Measurements from ENCODE around the gene SHB. TPM values are rescaled to one million over a fixed set of nuclear protein-coding genes. Genes with fewer than 3 reads are reported as not detected.

SHB gene
- total RNA-seq, 1 donor from 2014 or later: 12.2 TPM

DNA sequence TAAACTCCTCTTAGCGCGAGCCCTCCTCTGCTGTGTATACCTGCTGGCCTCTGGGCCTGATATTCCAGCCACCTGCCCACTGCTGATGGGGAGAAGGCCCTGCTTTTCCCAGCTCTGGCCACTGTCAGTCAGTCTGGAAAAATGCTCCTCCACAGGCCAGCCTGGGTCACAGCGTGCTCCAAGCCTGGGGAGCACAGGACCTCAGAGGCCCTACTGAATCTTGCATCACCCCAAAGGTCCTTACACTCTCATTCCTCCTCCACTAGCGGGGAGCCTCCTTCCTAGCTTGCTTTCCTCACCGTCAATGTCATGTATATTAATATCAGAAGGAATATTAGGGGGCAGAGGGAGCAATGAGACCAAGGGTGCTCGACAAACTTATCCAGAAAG lies 73.7 kb downstream of the SHB start:
- no peak for DNase-seq (ENCODE audit: low spot score in 2 of 2)
- no peak for FAIRE-seq

- peak; percentile 57 to 72 for DNase-seq (ENCODE audit: low spot score in 2 of 2)
- FAIRE-seq: no peak
Measured at GRCh38 chr9:37994639-37995347, 74.2 kb downstream of the SHB start.

- FAIRE-seq: no peak
Measured at GRCh38 chr9:37992924-37993349, 76.1 kb downstream of the SHB start.

DNA sequence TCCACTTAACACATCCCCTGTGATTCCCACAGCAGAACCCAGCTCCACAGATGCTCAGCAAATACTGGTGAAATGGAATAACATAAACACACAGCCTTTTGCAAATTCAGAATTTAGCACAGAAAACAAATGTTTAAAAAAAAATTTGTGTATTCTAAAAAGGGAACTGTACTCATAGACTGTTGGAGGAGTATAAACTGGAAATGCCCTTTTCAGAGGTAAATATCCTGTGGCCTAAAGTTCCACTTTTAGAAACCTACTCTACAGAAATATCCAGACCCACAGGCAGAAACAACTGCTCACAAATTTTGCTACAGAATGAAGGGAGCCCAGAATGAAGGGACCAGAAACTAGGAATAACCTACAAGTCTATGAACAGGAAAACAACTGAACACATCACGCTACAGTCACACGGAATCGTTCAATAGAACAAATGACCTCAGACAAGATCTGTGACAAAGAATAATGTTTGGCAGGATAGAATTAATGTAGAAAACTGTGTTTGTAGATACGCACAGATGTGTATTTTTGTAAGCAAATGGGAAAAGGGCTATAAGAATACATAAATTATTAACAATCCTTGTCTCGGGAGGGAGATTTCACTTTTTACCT lies 78.5 kb downstream of the SHB start:
- DNase-seq (ENCODE audit: low spot score in 2 of 2) (no peak), FAIRE-seq (no peak)

More at GRCh38 chr9:37992924-37993349, 76.1 kb downstream of the SHB start:
- DNase-seq (ENCODE audit: low spot score in 2 of 2): no peak

- FAIRE-seq (no peak), DNase-seq (ENCODE audit: low spot score in 2 of 2) (no peak)
Measured at GRCh38 chr9:37989701-37990100, 79.3 kb downstream of the SHB start.

DNA sequence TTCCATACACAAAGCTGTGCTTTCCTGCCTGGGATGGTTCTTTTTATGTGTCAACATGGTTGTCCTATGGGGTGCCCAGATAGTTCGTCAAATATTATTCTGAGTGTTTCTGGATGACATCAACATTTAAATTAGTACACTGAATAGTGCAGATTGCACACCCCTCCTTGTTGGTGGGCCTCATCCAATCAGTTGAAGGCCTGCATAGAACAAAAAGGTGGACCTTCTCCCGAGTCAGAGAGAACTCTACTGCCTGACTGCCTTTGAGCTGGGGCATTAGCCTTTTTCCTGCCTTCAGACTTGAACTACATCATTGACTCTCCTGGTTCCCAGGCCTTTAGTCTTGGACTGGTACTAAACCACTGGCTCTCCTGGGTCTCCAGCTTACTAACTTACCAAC lies 80.4 kb downstream of the SHB start:
- DNase-seq (ENCODE audit: low spot score in 2 of 2) (no peak), FAIRE-seq (no peak)

DNA sequence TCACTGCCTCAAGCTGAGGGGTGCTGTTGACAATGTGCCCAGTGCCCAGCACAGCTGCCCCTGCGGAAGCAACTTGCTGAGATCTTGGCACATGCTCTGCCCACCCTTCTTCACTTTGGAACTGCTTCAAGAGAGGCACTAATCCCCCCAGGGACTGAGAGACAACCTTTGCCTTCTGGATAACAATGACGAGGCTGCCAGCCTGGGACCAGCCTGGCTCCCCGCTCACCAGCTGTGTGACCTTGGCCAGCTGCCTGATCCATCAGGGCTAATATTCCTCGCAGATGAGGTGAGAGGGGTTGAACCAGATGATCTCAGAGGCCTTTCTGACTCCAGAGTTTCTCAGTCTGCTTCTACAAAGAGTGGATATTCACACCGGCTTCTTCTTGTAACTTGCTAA lies 81.0 kb downstream of the SHB start:
- DNase-seq (ENCODE audit: low spot score in 2 of 2): no peak
- no peak for FAIRE-seq

DNA sequence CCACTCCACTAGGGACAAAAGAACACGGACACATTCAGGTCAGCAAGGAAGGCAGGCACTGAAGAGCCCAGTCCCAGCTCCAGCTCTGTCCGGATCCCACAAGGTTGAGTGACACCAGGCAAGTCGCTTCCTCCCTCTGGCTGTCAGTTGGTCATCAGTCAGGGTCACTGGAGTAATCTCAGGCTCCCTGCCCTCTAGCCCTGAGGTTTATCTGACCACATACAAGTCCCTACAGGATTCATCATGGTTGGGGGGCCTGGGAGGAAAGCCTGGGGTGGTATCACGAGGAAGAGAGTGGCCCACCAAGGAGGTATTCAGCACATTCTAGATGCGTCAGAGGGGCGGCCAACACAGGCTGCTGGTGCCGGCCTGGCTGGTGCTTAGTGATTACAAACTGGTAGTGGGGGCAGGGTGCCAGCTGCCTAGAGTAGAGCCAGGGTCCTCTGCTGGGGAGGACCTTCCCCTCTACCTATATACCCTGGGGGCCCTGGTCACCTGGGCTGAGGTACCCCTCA lies 81.5 kb downstream of the SHB start:
- no peak for DNase-seq (ENCODE audit: low spot score in 2 of 2)
- FAIRE-seq: no peak

- FAIRE-seq (no peak), DNase-seq (ENCODE audit: low spot score in 2 of 2) (no peak)
Measured at GRCh38 chr9:37986771-37987258, 82.2 kb downstream of the SHB start.

GRCh38 chr9:37986001-37986400 lies 83.0 kb downstream of the SHB start:
- no peak for FAIRE-seq
- no peak for DNase-seq (ENCODE audit: low spot score in 2 of 2)

GRCh38 chr9:37984672-37985611 lies 84.1 kb downstream of the SHB start:
- DNase-seq (ENCODE audit: low spot score in 2 of 2) (peak in 1 of 2 donors; percentile 48), FAIRE-seq (no peak)

DNA sequence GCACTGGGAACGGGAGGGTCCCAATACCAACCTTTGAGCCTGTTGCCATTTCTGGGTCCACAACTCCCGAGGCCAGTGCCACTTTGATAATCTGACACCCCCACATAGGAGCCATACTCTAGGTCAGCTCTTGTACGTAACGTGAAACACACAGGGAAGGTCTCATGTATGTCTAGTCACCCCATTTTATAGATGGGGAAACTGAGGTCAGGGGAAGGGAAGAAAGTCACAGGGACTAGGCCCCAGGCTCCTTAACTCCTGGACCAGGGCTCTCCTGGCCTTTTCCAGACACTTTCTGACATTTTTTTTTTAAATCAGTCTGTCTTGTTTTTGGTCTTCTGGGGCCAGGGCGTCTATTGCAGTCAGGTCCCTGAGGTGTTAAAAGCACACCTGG lies 84.8 kb downstream of the SHB start:
- FAIRE-seq: no peak

GRCh38 chr9:37983381-37984067 lies 85.5 kb downstream of the SHB start:
- DNase-seq (ENCODE audit: low spot score in 2 of 2): no peak
- FAIRE-seq: no peak

More for the DNA sequence above, 84.8 kb downstream of the SHB start:
- DNase-seq (ENCODE audit: low spot score in 2 of 2): no peak

DNA sequence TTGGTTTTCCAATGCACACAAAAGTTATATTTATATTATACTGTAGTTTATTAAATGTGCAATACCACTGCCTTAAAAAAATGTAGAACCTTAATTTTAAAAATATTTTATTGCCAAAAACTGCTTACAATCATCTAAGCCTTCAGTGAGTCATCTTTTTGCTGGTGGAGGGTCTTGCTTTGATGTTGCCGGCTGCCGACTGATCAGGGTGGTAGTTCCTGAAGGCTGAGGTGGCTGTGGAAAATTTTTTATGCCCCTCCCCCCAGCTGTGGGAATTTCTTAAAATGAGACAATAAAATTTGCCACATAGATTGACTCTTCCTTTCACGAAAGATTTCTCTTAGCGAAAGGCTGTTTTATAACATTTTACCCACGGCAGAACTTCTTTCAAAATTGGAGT lies 89.2 kb downstream of the SHB start:
- FAIRE-seq: no peak

DNA sequence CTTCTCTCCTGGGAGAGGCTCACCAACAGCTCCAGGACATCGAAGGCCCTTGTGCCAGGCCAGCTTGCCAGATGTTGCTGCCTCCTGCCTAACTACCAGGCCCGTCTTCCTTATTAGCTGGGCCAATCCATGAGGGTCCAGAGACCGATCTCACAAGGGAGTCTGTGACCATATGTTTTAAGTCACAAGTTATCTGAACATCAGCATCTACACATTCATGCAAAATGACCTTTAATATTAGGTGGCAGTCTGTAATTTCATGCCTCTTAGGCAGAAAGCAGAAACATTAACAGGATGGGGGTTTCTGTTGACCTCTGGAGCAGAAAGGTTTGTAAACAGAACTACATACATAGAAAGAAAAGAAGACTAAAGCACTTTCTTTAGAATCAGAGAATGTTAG lies 90.0 kb downstream of the SHB start:
- FAIRE-seq: no peak

More for the DNA sequence above, 89.2 kb downstream of the SHB start:
- DNase-seq (ENCODE audit: low spot score in 2 of 2): no peak

GRCh38 chr9:37978481-37978864 lies 90.6 kb downstream of the SHB start:
- no peak for DNase-seq (ENCODE audit: low spot score in 2 of 2)

More for the DNA sequence above, 90.0 kb downstream of the SHB start:
- no peak for DNase-seq (ENCODE audit: low spot score in 2 of 2)

DNA sequence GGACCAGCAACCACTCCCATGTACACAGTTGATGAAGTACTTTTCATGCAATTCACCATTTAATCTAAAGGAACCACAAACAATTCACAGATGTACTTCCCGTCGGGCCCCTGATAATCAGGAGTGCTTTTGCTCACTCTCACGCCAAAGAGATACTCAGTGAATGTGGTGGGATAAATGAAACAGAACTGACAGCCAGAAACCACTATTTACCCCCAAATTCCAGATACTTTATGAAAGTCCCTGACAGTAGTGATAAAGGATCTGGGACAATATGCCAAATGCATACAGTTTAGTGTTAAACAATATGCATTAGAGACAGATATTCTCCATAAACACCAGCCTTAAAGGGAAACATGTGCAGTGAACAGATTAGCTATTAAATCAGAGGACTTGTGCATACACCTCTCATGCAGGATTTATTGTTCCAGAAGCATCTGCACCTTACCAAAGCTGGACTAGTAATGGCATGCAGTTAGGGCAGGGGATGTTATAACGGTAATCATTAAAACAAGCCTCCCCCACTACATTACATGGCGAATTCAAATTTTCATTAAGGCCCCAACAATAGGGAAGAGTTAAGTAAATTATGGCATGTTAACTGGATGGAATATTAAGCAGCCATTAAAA lies 91.1 kb downstream of the SHB start:
- no peak for DNase-seq (ENCODE audit: low spot score in 2 of 2)
- no peak for FAIRE-seq

More at GRCh38 chr9:37978481-37978864, 90.6 kb downstream of the SHB start:
- no peak for FAIRE-seq

DNA sequence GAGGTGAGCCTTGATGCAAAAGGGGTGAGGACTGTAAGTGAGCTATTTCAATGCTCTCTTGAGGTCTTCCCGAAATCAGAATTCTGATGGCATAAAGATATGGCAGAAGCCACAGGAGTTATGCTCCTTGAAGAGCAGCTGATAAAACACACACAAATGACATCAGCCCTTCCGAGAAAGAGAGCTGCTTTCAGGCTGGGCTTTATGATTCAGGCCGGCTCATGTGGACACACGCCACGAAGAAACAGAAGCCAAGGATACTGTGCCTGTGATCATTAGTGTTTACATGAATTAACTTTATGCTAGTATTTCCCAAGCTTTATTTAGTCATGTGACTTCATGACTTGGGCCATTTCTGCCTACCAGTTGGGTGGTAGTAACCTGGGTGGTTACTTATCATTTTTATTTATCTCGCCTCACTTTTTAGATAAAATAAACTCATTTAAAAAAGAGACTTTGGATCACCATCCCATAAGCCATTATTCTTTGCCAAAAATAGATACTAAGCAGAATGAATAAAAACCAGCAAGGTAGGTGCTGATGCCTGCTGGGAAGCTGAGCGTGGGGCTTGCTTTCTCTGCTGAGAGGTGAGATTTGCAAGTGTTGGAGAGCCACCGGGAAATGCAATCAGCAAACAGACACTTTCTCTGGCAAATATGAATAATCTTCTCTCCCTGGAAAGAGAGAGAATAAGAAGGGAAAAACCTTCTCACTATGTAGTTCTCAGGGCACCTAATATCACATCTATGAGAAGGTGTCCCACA lies 92.1 kb downstream of the SHB start:
- no peak for FAIRE-seq
- DNase-seq (ENCODE audit: low spot score in 2 of 2): no peak

- FAIRE-seq: no peak
Measured at GRCh38 chr9:37975639-37976038, 93.4 kb downstream of the SHB start.

More at GRCh38 chr9:37975639-37976038, 93.4 kb downstream of the SHB start:
- no peak for DNase-seq (ENCODE audit: low spot score in 2 of 2)
